Breast epithelium (tissue), 4 donors: ENCODE results near the gene PSME2. TPM values are rescaled to one million over a fixed set of nuclear protein-coding genes. Genes with fewer than 3 reads are reported as not detected.
A peak's percentile ranks its signal among the peaks of the same experiment; 100 is the strongest.

Source experiments
- DNase-seq, 2 donors: peaks; one replicate each; pipeline ENCODE4 v3.0.0-alpha.2; 2019; ENCODE audit warnings: low spot score in 2 of 2
- H3K27ac ChIP-seq, 2 donors: fragments of 200-600 bp; sonication (generic) in 1 of 2; one replicate each; pipeline ENCODE4 v1.5.1; 2016 to 2019; ENCODE audit warnings: mild to moderate bottlenecking in 1 of 2
- H3K27me3 ChIP-seq, 2 donors: fragments of 200-600 bp; sonication (generic) in 1 of 2; one replicate each; pipeline versions ENCODE4 v1.5.1 to v1.6.0; 2017 to 2019; ENCODE audit warnings: control low read depth in 1 of 2, mild to moderate bottlenecking in 1 of 2
- H3K36me3 ChIP-seq: fragments of 200-600 bp; one replicate; pipeline ENCODE4 v1.5.1; 2019
- H3K4me1 ChIP-seq, 2 donors: fragments of 200-600 bp; sonication (generic); one replicate each; pipeline ENCODE4 v1.5.1; 2016 to 2019; ENCODE audit warnings: control low read depth in 1 of 2
- H3K4me3 ChIP-seq, 3 donors: fragments of 200-600 bp; sonication (generic); 1 replicate in 2 of 3; 2 replicates in 1 of 3; pipeline ENCODE4 v1.5.1; 2016 to 2019; ENCODE audit warnings: mild to moderate bottlenecking in 3 of 3, moderate library complexity in 2 of 3
- H3K9me3 ChIP-seq, 2 donors: fragments of 200-600 bp; sonication (generic) in 1 of 2; one replicate each; pipeline ENCODE4 v1.5.1; 2016 to 2019; ENCODE audit warnings: control low read depth in 1 of 2
- POLR2A ChIP-seq: fragments of 450-650 bp; IDR thresholded peaks from one replicate; pipeline ENCODE4 v1.6.1; 2016; ENCODE audit warnings: antibody characterized with exemption, mild to moderate bottlenecking, moderate library complexity
- POLR2AphosphoS5 ChIP-seq, 3 donors: sonication (generic); formaldehyde crosslinking; IDR thresholded peaks; one replicate each; pipeline ENCODE4 v1.6.1; 2017; ENCODE audit warnings: antibody characterized with exemption in 3 of 3
- intact Hi-C: fragments of 100-400 bp; cut with DNase I; formaldehyde crosslinking; loops from one replicate; pipeline ENCODE4 v1.15.1; 2023; ENCODE audit warnings: low total_unique reads
- total RNA-seq, 3 donors: library from RNA; depleted of rRNA; stranded (reverse); fragments of >200 nt; gene quantifications; one replicate each; pipeline ENCODE4 v1.1.0, GENCODE V29; 2016
- TF ChIP-seq, protein P1 (sequence below), 3 donors: fragments of 450-650 bp; IDR thresholded peaks; one replicate each; pipeline ENCODE4 v1.5.1; 2016 to 2017; ENCODE audit warnings: antibody characterized with exemption in 3 of 3, mild to moderate bottlenecking in 3 of 3, moderate library complexity in 3 of 3

PSME2 gene
- total RNA-seq, 3 donors from 2014 or later: 22.1 to 69.2 (median 62.1) TPM

DNA sequence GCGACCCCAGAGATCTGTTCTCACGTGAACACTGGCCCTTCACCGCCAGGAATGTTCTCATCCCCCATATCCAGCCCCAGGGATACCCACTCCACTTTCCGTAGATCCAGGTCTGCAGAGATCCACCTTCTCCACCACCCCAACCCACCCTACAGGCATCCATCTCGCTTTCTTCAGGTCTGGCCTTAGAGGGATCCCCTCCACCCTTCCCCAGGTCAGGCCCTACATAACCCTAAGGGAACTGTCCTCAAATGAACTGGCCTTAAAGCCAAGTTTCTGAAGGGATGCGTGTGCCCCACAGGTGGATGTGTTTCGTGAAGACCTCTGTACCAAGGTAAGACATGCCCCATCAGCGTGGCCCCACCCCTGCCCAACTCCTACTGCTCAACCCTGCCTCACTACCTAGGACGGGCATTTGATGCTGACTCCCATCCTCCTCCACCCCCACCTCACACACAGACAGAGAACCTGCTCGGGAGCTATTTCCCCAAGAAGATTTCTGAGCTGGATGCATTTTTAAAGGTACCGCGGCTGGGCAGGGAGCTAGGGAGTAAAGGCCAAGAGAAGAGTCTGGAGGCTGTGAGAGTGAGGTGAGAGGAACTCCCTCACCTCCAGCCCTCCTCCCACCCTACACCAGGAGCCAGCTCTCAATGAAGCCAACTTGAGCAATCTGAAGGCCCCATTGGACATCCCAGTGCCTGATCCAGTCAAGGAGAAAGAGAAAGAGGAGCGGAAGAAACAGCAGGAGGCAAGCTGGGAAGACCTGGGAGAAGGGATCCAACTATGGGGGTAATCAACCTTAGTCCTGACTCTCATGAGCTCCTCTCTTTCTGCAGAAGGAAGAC lies 9.5 kb downstream of the PSME2 start:
- no peaks in the 10 kb centered on the region for H3K9me3 ChIP-seq
- no peak for TF ChIP-seq POLR2A
- TF ChIP-seq POLR2AphosphoS5 (IDR thresholded peaks at IDR 0.05): no peak
- TF ChIP-seq, protein P1, sequence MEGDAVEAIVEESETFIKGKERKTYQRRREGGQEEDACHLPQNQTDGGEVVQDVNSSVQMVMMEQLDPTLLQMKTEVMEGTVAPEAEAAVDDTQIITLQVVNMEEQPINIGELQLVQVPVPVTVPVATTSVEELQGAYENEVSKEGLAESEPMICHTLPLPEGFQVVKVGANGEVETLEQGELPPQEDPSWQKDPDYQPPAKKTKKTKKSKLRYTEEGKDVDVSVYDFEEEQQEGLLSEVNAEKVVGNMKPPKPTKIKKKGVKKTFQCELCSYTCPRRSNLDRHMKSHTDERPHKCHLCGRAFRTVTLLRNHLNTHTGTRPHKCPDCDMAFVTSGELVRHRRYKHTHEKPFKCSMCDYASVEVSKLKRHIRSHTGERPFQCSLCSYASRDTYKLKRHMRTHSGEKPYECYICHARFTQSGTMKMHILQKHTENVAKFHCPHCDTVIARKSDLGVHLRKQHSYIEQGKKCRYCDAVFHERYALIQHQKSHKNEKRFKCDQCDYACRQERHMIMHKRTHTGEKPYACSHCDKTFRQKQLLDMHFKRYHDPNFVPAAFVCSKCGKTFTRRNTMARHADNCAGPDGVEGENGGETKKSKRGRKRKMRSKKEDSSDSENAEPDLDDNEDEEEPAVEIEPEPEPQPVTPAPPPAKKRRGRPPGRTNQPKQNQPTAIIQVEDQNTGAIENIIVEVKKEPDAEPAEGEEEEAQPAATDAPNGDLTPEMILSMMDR (IDR thresholded peaks at IDR 0.05): no peak
- peaks cover 5 to 16% of the 10 kb centered on the region in 2 donors for H3K4me1 ChIP-seq
- H3K4me3 ChIP-seq: peak overlapping the region; percentile 93 to 99 (median 97)
- H3K27ac ChIP-seq: peak overlapping the region; percentile 92 to 96
- no peaks in the 10 kb centered on the region for H3K27me3 ChIP-seq
- intact Hi-C loops: no loop called here
- no peaks in the 10 kb centered on the region for H3K36me3 ChIP-seq
- no peak for DNase-seq

- intact Hi-C loops: no loop called here
- Histone ChIP-seq H3K4me3 (peak within 1 kb of the TSS; percentile 93 to 99 (median 97)), H3K27ac (peak within 1 kb of the TSS; percentile 92 to 96), H3K4me1 (peaks cover 5 to 16% of the 10 kb centered on the region in 2 donors), H3K27me3 (no peaks in the 10 kb centered on the region), H3K36me3 (no peaks in the 10 kb centered on the region), H3K9me3 (no peaks in the 10 kb centered on the region)
- DNase-seq: peak; percentile 86 to 95
- TF ChIP-seq POLR2A (no peak), POLR2AphosphoS5 (IDR thresholded peaks at IDR 0.05) (peak in 2 of 3 donors; percentile 47 to 62)
- TF ChIP-seq, protein P1 (IDR thresholded peaks at IDR 0.05): no peak
Measured at GRCh38 chr14:24135834-24136683, 10.4 kb downstream of the PSME2 start, which contains the start of gene PSME1. Gene PSME1 (plus strand): TSS chr14:24136194. CDS start chr14:24136263, 69 bp downstream.

GRCh38 chr14:24135584-24135833 lies 10.9 kb downstream of the PSME2 start:
- TF ChIP-seq, protein P1 (IDR thresholded peaks at IDR 0.05): no peak
- TF ChIP-seq POLR2A (no peak), POLR2AphosphoS5 (IDR thresholded peaks at IDR 0.05) (no peak)
- no peaks in the 10 kb centered on the region for H3K27me3 ChIP-seq
- H3K9me3 ChIP-seq: no peaks in the 10 kb centered on the region
- intact Hi-C loops: no loop called here
- peak overlapping the region; percentile 92 to 96 for H3K27ac ChIP-seq
- no peak for DNase-seq
- H3K36me3 ChIP-seq: no peaks in the 10 kb centered on the region
- peak overlapping the region; percentile 93 to 99 (median 97) for H3K4me3 ChIP-seq
- peaks cover 5 to 16% of the 10 kb centered on the region in 2 donors for H3K4me1 ChIP-seq

- no peaks in the 10 kb centered on the region for H3K9me3 ChIP-seq
- H3K27ac ChIP-seq: no peak overlapping the region
- intact Hi-C loops: no loop called here
- TF ChIP-seq POLR2AphosphoS5 (IDR thresholded peaks at IDR 0.05): no peak
- no peak for TF ChIP-seq POLR2A
- TF ChIP-seq, protein P1 (IDR thresholded peaks at IDR 0.05): no peak
- no peaks in the 10 kb centered on the region for H3K36me3 ChIP-seq
- no peak for DNase-seq
- peaks cover 5 to 11% of the 10 kb centered on the region in 2 donors for H3K4me1 ChIP-seq
- H3K27me3 ChIP-seq: no peaks in the 10 kb centered on the region
- no peak overlapping the region for H3K4me3 ChIP-seq
Measured at GRCh38 chr14:24133735-24134134, 12.7 kb downstream of the PSME2 start.

DNA sequence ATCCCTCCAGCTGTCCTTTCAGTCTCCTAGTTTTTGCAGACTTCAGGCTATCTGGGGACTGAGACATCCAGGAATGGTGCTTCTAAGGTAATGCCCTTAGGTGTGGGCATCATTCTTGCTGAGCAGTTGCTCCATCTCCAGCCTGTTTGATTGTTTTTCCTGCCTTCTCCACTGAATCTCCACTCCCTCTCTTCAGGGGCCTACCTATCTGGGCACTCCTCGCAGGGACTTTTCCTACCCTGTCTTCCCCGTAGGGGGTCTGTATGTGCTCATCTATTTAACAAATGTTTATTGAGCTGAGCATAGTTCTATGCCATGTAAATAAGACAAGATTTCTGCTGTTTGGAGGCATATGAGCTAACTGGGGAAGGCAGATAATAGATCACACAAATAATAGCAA lies 13.4 kb downstream of the PSME2 start:
- no peaks in the 10 kb centered on the region for H3K36me3 ChIP-seq
- no peaks in the 10 kb centered on the region for H3K9me3 ChIP-seq
- DNase-seq: no peak
- no peak for TF ChIP-seq POLR2A
- TF ChIP-seq, protein P1 (IDR thresholded peaks at IDR 0.05): no peak
- no peak for TF ChIP-seq POLR2AphosphoS5 (IDR thresholded peaks at IDR 0.05)
- H3K4me1 ChIP-seq: peaks cover 5 to 11% of the 10 kb centered on the region in 2 donors
- intact Hi-C loops: no loop called here
- no peak overlapping the region for H3K4me3 ChIP-seq
- H3K27me3 ChIP-seq: no peaks in the 10 kb centered on the region
- peak overlapping the region; percentile 73 to 74 for H3K27ac ChIP-seq
